GM12875 (cell line): ENCODE results near the gene MX1.

Source experiments
- H3K4me3 ChIP-seq: one replicate; pipeline ENCODE4 v1.5.1; 2011; ENCODE audit warnings: low read depth, low read length, control low read depth
- CTCF ChIP-seq: IDR thresholded peaks from 2 replicates; pipeline ENCODE4 v1.5.1; 2011; ENCODE audit warnings: low read depth, mild to moderate bottlenecking, control low read depth, inconsistent platforms, low read length, moderate library complexity, borderline replicate concordance; ENCODE audit not compliant: insufficient read depth

The MX1 gene

GRCh38 chr21:41387824-41388223 lies 38.2 kb upstream of the MX1 start:
- TF ChIP-seq CTCF: no peak
- no peak overlapping the region for H3K4me3 ChIP-seq

GRCh38 chr21:41388259-41388658 lies 37.8 kb upstream of the MX1 start:
- TF ChIP-seq CTCF: no peak
- no peak overlapping the region for H3K4me3 ChIP-seq

- no peak overlapping the region for H3K4me3 ChIP-seq
- TF ChIP-seq CTCF: no peak
These were observed 35.9 kb upstream of the MX1 start for GRCh38 chr21:41390043-41390639.

- TF ChIP-seq CTCF: no peak
These were observed 32.1 kb upstream of the MX1 start for GRCh38 chr21:41393876-41394465.

GRCh38 chr21:41396558-41397075 lies 29.4 kb upstream of the MX1 start:
- TF ChIP-seq CTCF: no peak
- H3K4me3 ChIP-seq: no peak overlapping the region

More at GRCh38 chr21:41393876-41394465, 32.1 kb upstream of the MX1 start:
- H3K4me3 ChIP-seq: no peak overlapping the region

- H3K4me3 ChIP-seq: no peak overlapping the region
- no peak for TF ChIP-seq CTCF
These were observed 28.6 kb upstream of the MX1 start for GRCh38 chr21:41397471-41397891.

GRCh38 chr21:41398251-41398650 lies 27.8 kb upstream of the MX1 start:
- no peak for TF ChIP-seq CTCF
- no peak overlapping the region for H3K4me3 ChIP-seq
